Measurements from ENCODE around the gene C11orf54. TPM values are rescaled to one million over a fixed set of nuclear protein-coding genes. Genes with fewer than 3 reads are reported as not detected.

The C11orf54 gene
- total RNA-seq, 4 donors from 2014 or later = 17.9 to 22.2 (median 21.0) TPM

DNA sequence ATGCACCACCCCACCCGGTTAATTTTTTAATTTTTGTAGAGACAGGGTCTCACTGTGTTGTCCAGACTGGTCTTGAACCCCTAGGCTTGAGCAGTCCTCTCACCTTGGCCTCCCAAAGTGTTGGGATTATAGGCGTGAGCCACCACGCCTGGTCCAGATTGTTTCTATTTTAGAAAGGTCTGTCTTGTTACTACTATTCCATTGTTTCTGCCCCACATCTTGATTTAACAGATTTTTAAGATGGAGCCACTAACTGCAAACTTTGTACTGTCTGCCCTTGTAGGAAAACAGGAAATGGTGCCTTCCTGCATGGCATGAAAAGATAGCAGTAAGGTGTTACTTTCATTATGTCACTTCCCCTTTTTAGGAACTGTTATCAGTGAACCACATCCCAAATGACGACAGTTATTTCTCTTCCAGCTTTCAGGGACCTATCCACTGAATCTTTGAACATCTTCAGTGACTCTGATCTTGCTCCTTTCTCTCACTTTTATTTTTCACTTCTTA lies 23.4 kb upstream of the C11orf54 start:
- Histone ChIP-seq H3K36me3 (peaks cover 0 to 85% (median 9%) of the 10 kb centered on the region in 3 donors), H3K27ac (no peak overlapping the region), H3K4me3 (no peak overlapping the region), H3K4me1 (no peaks in the 10 kb centered on the region), H3K27me3 (no peaks in the 10 kb centered on the region), H3K9me3 (no peaks in the 10 kb centered on the region)
- TF ChIP-seq, protein P1, sequence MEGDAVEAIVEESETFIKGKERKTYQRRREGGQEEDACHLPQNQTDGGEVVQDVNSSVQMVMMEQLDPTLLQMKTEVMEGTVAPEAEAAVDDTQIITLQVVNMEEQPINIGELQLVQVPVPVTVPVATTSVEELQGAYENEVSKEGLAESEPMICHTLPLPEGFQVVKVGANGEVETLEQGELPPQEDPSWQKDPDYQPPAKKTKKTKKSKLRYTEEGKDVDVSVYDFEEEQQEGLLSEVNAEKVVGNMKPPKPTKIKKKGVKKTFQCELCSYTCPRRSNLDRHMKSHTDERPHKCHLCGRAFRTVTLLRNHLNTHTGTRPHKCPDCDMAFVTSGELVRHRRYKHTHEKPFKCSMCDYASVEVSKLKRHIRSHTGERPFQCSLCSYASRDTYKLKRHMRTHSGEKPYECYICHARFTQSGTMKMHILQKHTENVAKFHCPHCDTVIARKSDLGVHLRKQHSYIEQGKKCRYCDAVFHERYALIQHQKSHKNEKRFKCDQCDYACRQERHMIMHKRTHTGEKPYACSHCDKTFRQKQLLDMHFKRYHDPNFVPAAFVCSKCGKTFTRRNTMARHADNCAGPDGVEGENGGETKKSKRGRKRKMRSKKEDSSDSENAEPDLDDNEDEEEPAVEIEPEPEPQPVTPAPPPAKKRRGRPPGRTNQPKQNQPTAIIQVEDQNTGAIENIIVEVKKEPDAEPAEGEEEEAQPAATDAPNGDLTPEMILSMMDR (IDR thresholded peaks at IDR 0.05) = no peak
- TF ChIP-seq POLR2A (IDR thresholded peaks at IDR 0.05) = no peak
- 76 to 82% methylated on average over 4 of the region's 4 CpGs for WGBS, 2 donors
- intact Hi-C loops (cut with DNase I) = no loop called here
- DNase-seq = no peak

DNA sequence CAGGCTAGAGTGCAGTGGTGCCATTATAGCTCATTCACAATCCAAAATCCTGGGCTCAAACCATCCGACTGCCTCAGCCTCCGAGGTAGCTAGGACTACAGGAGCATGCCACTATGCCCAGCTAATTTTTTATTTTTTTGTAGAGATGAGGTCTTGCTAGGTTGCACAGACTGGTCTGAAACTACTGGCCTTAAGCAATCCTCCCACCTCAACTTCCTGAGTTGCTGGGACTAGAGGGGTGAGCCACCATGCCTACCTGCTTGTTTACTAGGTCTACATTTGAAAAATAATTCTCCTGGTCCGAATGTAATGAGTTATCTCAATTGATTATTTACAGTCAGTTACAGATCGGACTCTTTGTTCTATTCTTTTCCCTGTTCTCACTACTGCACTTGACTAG lies 22.2 kb upstream of the C11orf54 start:
- no peak for DNase-seq
- TF ChIP-seq POLR2A (IDR thresholded peaks at IDR 0.05) = no peak
- TF ChIP-seq, protein P1 (IDR thresholded peaks at IDR 0.05) = no peak
- no peaks in the 10 kb centered on the region for H3K9me3 ChIP-seq
- H3K4me1 ChIP-seq = no peaks in the 10 kb centered on the region
- H3K36me3 ChIP-seq = peaks cover 0 to 85% (median 9%) of the 10 kb centered on the region in 3 donors
- H3K4me3 ChIP-seq = no peak overlapping the region
- no peaks in the 10 kb centered on the region for H3K27me3 ChIP-seq
- 92 to 96% methylated on average over 4 of the region's 4 CpGs for WGBS, 2 donors
- no peak overlapping the region for H3K27ac ChIP-seq
- intact Hi-C loops (cut with DNase I) = no loop called here

DNA sequence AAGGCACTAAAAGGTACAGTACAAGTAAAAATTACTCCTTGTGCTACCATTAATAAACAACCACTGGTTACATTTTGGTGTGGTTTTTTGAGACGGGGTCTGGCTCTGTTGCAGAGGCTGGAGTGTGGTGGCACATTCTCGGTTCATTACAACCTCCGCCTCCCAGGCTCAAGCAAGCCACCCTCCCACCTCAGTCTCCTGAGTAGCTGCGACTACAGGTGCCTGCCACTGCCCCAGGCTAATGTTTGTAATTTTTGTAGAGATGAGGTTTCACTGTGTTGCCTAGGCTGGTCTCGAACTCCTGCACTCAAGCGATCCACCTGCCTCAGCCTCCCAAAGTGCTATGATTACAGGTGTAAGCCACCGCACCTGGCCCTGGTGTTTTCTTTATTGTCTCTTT lies 20.9 kb upstream of the C11orf54 start:
- no peak overlapping the region for H3K27ac ChIP-seq
- H3K4me3 ChIP-seq = no peak overlapping the region
- no peaks in the 10 kb centered on the region for H3K27me3 ChIP-seq
- H3K4me1 ChIP-seq = no peaks in the 10 kb centered on the region
- H3K36me3 ChIP-seq = peaks cover 0 to 83% (median 3%) of the 10 kb centered on the region in 3 donors
- no peaks in the 10 kb centered on the region for H3K9me3 ChIP-seq
- intact Hi-C loops (cut with DNase I) = no loop called here
- 83 to 95% methylated on average over 5 to 7 of the region's 7 CpGs for WGBS, 2 donors
- DNase-seq = no peak
- no peak for TF ChIP-seq POLR2A (IDR thresholded peaks at IDR 0.05)
- TF ChIP-seq, protein P1 (IDR thresholded peaks at IDR 0.05) = no peak

DNA sequence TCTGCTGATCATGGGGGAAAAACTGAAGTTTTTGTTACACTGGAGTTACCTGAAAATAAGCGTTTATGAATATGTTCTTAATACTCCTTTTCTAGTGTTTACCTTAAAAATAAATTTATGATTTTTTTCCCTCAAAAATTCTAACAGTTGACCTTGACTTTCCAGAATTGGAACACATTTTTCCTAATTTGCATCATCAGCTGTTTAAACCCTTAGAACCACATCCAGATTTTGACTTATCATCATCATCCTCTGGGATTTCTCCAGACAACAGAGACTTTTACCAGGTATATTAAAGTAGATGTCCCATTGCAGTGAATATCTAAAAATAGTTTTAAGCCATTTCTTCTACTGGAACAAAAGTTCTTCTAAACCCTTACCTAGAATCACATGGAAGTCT lies 17.4 kb upstream of the C11orf54 start:
- DNase-seq = no peak
- H3K27ac ChIP-seq = no peak overlapping the region
- TF ChIP-seq, protein P1 (IDR thresholded peaks at IDR 0.05) = no peak
- no peak for TF ChIP-seq POLR2A (IDR thresholded peaks at IDR 0.05)
- H3K9me3 ChIP-seq = no peaks in the 10 kb centered on the region
- H3K36me3 ChIP-seq = peaks cover 0 to 88% (median 16%) of the 10 kb centered on the region in 3 donors
- no peak overlapping the region for H3K4me3 ChIP-seq
- 94 to 98% methylated on average over 1 of the region's 1 CpG for WGBS, 2 donors
- H3K27me3 ChIP-seq = no peaks in the 10 kb centered on the region
- H3K4me1 ChIP-seq = no peaks in the 10 kb centered on the region
- intact Hi-C loops (cut with DNase I) = no loop called here

DNA sequence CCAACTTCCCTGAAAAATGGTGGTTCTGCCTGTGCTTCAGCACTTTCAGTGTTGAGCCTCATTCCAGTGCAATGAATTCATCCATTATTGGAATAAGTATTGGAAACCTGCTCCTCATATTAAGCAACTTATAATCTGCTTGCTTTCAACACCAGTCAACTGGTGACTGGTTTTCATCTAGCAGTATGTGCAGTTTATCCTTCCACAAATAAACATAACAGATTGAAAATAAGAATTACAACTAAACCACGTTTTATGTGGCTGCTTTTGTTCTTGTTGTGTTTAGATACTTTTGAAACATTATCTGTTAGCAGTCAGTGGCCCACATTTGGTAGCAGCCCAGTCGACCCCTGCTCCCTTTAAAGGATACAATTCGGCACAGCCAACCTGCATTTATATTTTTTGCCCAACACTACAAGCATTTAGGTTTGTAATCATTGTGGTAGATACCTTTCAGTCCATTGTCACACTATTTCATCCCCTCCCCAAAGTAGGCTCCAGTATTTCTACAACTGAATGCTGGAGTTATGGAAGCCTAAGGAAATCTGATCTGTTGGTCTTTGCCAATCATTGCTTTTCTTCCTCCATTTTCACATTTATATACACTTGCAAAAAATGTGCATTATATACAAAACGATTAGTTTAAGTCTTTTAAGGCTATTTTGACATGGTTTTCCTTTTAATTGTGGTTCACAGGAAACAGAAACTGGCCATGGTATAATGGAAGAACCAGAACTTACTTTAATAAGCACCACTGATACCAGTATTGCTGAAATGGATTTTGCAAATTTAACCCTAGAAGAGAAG lies 13.3 kb upstream of the C11orf54 start:
- intact Hi-C loops (cut with DNase I) = no loop called here
- peaks cover 0 to 99% (median 46%) of the 10 kb centered on the region in 3 donors for H3K36me3 ChIP-seq

More for the DNA sequence above, 13.3 kb upstream of the C11orf54 start:
- Histone ChIP-seq H3K4me1 (peaks cover 0 to under 1% (median 0%) of the 10 kb centered on the region in 3 donors), H3K9me3 (no peaks in the 10 kb centered on the region), H3K27ac (peak overlapping the region in 2 of 4 donors; percentile 8 to 23), H3K27me3 (no peaks in the 10 kb centered on the region), H3K4me3 (no peak overlapping the region)
- 33 to 41% methylated on average over 4 of the region's 4 CpGs for WGBS, 2 donors
- no peak for DNase-seq
- TF ChIP-seq, protein P1 (IDR thresholded peaks at IDR 0.05) = no peak
- TF ChIP-seq POLR2A (IDR thresholded peaks at IDR 0.05) = no peak

Data from esophagus squamous epithelium (tissue), 5 donors.